ENCODE results near the gene SH3TC2. TPM values are rescaled to one million over a fixed set of nuclear protein-coding genes. Genes with fewer than 3 reads are reported as not detected.

Gene SH3TC2
- total and polyA plus RNA-seq, 2 experiments from 2014 or later = 0.78 to 1.3 TPM

GRCh38 chr5:148970876-148971275 lies 92.0 kb downstream of the SH3TC2 start:
- H3K27me3 ChIP-seq = no peaks in the 10 kb centered on the region
- DNase-seq (ENCODE audit: low read depth in 1 of 2, low spot score in 1 of 2) = no peak
- TF ChIP-seq CTCF (IDR thresholded peaks at IDR 0.05; ENCODE audit: low read depth, low read length) = no peak
- H3K4me1 ChIP-seq (ENCODE audit: low read depth) = peaks cover 8% of the 10 kb centered on the region
- no peaks in the 10 kb centered on the region for H3K36me3 ChIP-seq
- no peaks in the 10 kb centered on the region for H3K9me3 ChIP-seq (ENCODE audit: low read depth)
- no peak overlapping the region for H3K27ac ChIP-seq
- no peak overlapping the region for H3K4me3 ChIP-seq

- no peak overlapping the region for H3K27ac ChIP-seq
- no peak for TF ChIP-seq CTCF (IDR thresholded peaks at IDR 0.05; ENCODE audit: low read depth, low read length)
- peaks cover 8% of the 10 kb centered on the region for H3K4me1 ChIP-seq (ENCODE audit: low read depth)
- H3K36me3 ChIP-seq = no peaks in the 10 kb centered on the region
- H3K4me3 ChIP-seq = no peak overlapping the region
- H3K9me3 ChIP-seq (ENCODE audit: low read depth) = no peaks in the 10 kb centered on the region
- H3K27me3 ChIP-seq = no peaks in the 10 kb centered on the region
- no peak for DNase-seq (ENCODE audit: low read depth in 1 of 2, low spot score in 1 of 2)
Measured at GRCh38 chr5:148970228-148970627, 92.6 kb downstream of the SH3TC2 start.

- DNase-seq (ENCODE audit: low read depth in 1 of 2, low spot score in 1 of 2) = no peak
- H3K4me3 ChIP-seq = no peak overlapping the region
- no peak overlapping the region for H3K27ac ChIP-seq
- no peak for TF ChIP-seq CTCF (IDR thresholded peaks at IDR 0.05; ENCODE audit: low read depth, low read length)
- H3K36me3 ChIP-seq = no peaks in the 10 kb centered on the region
- no peaks in the 10 kb centered on the region for H3K27me3 ChIP-seq
- peaks cover 8% of the 10 kb centered on the region for H3K4me1 ChIP-seq (ENCODE audit: low read depth)
- no peaks in the 10 kb centered on the region for H3K9me3 ChIP-seq (ENCODE audit: low read depth)
Measured at GRCh38 chr5:148969291-148969690, 93.6 kb downstream of the SH3TC2 start.

- Histone ChIP-seq H3K36me3 (no peaks in the 10 kb centered on the region), H3K9me3 (ENCODE audit: low read depth) (no peaks in the 10 kb centered on the region), H3K4me1 (ENCODE audit: low read depth) (peaks cover 8% of the 10 kb centered on the region), H3K4me3 (no peak overlapping the region), H3K27ac (no peak overlapping the region), H3K27me3 (no peaks in the 10 kb centered on the region)
- TF ChIP-seq CTCF (IDR thresholded peaks at IDR 0.05; ENCODE audit: low read depth, low read length) = no peak
- no peak for DNase-seq (ENCODE audit: low read depth in 1 of 2, low spot score in 1 of 2)
Measured at GRCh38 chr5:148968311-148968710, 94.6 kb downstream of the SH3TC2 start.

- peaks cover 4% of the 10 kb centered on the region for H3K4me1 ChIP-seq (ENCODE audit: low read depth)
- no peak overlapping the region for H3K4me3 ChIP-seq
- no peak overlapping the region for H3K27ac ChIP-seq
- no peak for TF ChIP-seq CTCF (IDR thresholded peaks at IDR 0.05; ENCODE audit: low read depth, low read length)
- no peaks in the 10 kb centered on the region for H3K27me3 ChIP-seq
- H3K36me3 ChIP-seq = no peaks in the 10 kb centered on the region
- no peaks in the 10 kb centered on the region for H3K9me3 ChIP-seq (ENCODE audit: low read depth)
- DNase-seq (ENCODE audit: low read depth in 1 of 2, low spot score in 1 of 2) = peak in 1 of 2 donors; percentile 15
Measured at GRCh38 chr5:148967783-148968182, 95.1 kb downstream of the SH3TC2 start.

- Histone ChIP-seq H3K4me3 (no peak overlapping the region), H3K36me3 (no peaks in the 10 kb centered on the region), H3K27ac (no peak overlapping the region), H3K27me3 (no peaks in the 10 kb centered on the region), H3K4me1 (ENCODE audit: low read depth) (no peaks in the 10 kb centered on the region), H3K9me3 (ENCODE audit: low read depth) (no peaks in the 10 kb centered on the region)
- no peak for TF ChIP-seq CTCF (IDR thresholded peaks at IDR 0.05; ENCODE audit: low read depth, low read length)
- DNase-seq (ENCODE audit: low read depth in 1 of 2, low spot score in 1 of 2) = no peak
Measured at GRCh38 chr5:148966938-148967337, 95.9 kb downstream of the SH3TC2 start.

Measured in cardiac muscle cell (in vitro differentiated cells and primary cell).